Mammary epithelial cell (primary cell): ENCODE results near the gene ARNT2.

Source experiments
- CTCF ChIP-seq, 2 donors: IDR thresholded peaks in 1 of 2; conservative IDR thresholded peaks in 1 of 2; 2 replicates each; pipeline ENCODE4 v1.5.1; 2011 to 2012; ENCODE audit warnings: inconsistent platforms in 2 of 2, low read length in 2 of 2, mild to moderate bottlenecking in 2 of 2, control low read depth in 1 of 2, low read depth in 1 of 2; ENCODE audit not compliant: insufficient read depth in 1 of 2; ENCODE audit errors: extremely low read depth in 1 of 2
- EZH2 ChIP-seq: IDR thresholded peaks from 2 replicates; pipeline ENCODE4 v1.6.1; 2012; ENCODE audit warnings: low read length, inconsistent platforms, borderline replicate concordance

- TF ChIP-seq CTCF (conservative IDR thresholded peaks at IDR 0.05 in 1 of 2, IDR thresholded peaks at IDR 0.05 in 1 of 2; ENCODE audit: extremely low read depth in 1 of 2, insufficient read depth in 1 of 2, low read depth in 1 of 2, low read length in 2 of 2) = no peak
- no peak for TF ChIP-seq EZH2
These were observed 121.7 kb downstream of the ARNT2 start for GRCh38 chr15:80525853-80526252.
